Neural progenitor cell (in vitro differentiated cells): ENCODE data around the gene MIPEP. TPM values are rescaled to one million over a fixed set of nuclear protein-coding genes. Genes with fewer than 3 reads are reported as not detected.

Source experiments
- DNase-seq: peaks from one replicate; pipeline ENCODE4 v3.0.0-alpha.2; 2016; ENCODE audit warnings: low spot score
- H2AFZ ChIP-seq: fragments of 200-600 bp; sonication (generic); replicated peaks from 2 replicates; pipeline ENCODE4 v1.6.1; 2016; ENCODE audit warnings: antibody characterized with exemption
- H3F3A ChIP-seq: fragments of 200-600 bp; sonication (generic); 2 replicates; pipeline ENCODE4 v1.6.1; 2016; ENCODE audit warnings: antibody characterized with exemption, low read depth
- H3K27ac ChIP-seq: fragments of 200-600 bp; sonication (generic); 2 replicates; pipeline ENCODE4 v1.5.1; 2016; ENCODE audit warnings: mild to moderate bottlenecking
- H3K27me3 ChIP-seq: fragments of 200-600 bp; sonication (generic); 2 replicates; pipeline ENCODE4 v1.6.1; 2016; ENCODE audit warnings: mild to moderate bottlenecking, moderate library complexity
- H3K36me3 ChIP-seq: fragments of 200-600 bp; sonication (generic); 2 replicates; pipeline ENCODE4 v1.5.1; 2016
- H3K4me1 ChIP-seq: fragments of 200-600 bp; sonication (generic); 2 replicates; pipeline ENCODE4 v1.6.1; 2016; ENCODE audit warnings: mixed run types
- H3K4me2 ChIP-seq: fragments of 200-600 bp; sonication (generic); 2 replicates; pipeline ENCODE4 v1.6.1; 2016
- H3K4me3 ChIP-seq: fragments of 200-600 bp; sonication (generic); 2 replicates; pipeline ENCODE4 v1.5.1; 2016
- H3K79me2 ChIP-seq: fragments of 200-600 bp; sonication (generic); 2 replicates; pipeline ENCODE4 v1.6.1; 2016; ENCODE audit warnings: low read depth
- H3K9ac ChIP-seq: fragments of 200-600 bp; sonication (generic); 2 replicates; pipeline ENCODE4 v1.6.1; 2016
- H3K9me3 ChIP-seq: fragments of 200-600 bp; sonication (generic); 2 replicates; pipeline ENCODE4 v1.5.1; 2016; ENCODE audit warnings: low read depth
- H4K20me1 ChIP-seq: fragments of 200-600 bp; sonication (generic); 2 replicates; pipeline ENCODE4 v1.6.1; 2016; ENCODE audit warnings: low read depth
- H3K27ac Mint-ChIP-seq: 3 replicates; pipeline ENCODE4 v1.8.0; 2021; ENCODE audit warnings: mixed read lengths
- H3K27me3 Mint-ChIP-seq: 2 replicates; pipeline ENCODE4 v1.8.0; 2022; ENCODE audit warnings: low read depth, mild to moderate bottlenecking, inconsistent platforms, moderate library complexity, mixed read lengths; ENCODE audit not compliant: insufficient read depth
- H3K36me3 Mint-ChIP-seq: 3 replicates; pipeline ENCODE4 v1.8.0; 2021; ENCODE audit warnings: mixed read lengths
- H3K4me1 Mint-ChIP-seq: 3 replicates; pipeline ENCODE4 v1.8.0; 2021; ENCODE audit warnings: mixed read lengths
- H3K4me3 Mint-ChIP-seq: 3 replicates; pipeline ENCODE4 v1.8.0; 2021; ENCODE audit warnings: mild to moderate bottlenecking, moderate library complexity, mixed read lengths
- H3K9me3 Mint-ChIP-seq: 3 replicates; pipeline ENCODE4 v1.8.0; 2020; ENCODE audit warnings: mixed read lengths
- CTCF ChIP-seq: fragments of 200-600 bp; sonication (generic); IDR thresholded peaks from 2 replicates; pipeline ENCODE4 v1.5.1; 2017; ENCODE audit warnings: antibody characterized with exemption, mild to moderate bottlenecking
- EZH2 ChIP-seq: fragments of 200-600 bp; sonication (generic); IDR thresholded peaks from 2 replicates; pipeline ENCODE4 v1.6.1; 2017; ENCODE audit warnings: antibody characterized with exemption, mild to moderate bottlenecking, moderate library complexity
- EZH2phosphoT487 ChIP-seq: fragments of 200-600 bp; sonication (generic); IDR thresholded peaks from 2 replicates; pipeline ENCODE4 v1.6.1; 2017; ENCODE audit warnings: antibody characterized with exemption
- total RNA-seq: library from RNA; depleted of rRNA; stranded (reverse); fragments of >200 nt; gene quantifications from 2 replicates; pipeline ENCODE4 v1.2.3, GENCODE V29; 2015; ENCODE audit warnings: low replicate concordance

Gene MIPEP
- total RNA-seq, 1 donor from 2014 or later, result 22.8 TPM

GRCh38 chr13:23858546-23858945, 30.7 kb downstream of the MIPEP start:
- H3K9ac ChIP-seq, result no peak overlapping the region
- peaks cover 5% of the 10 kb centered on the region for H3F3A ChIP-seq
- H3K27me3 ChIP-seq, result no peaks in the 10 kb centered on the region
- no peaks in the 10 kb centered on the region for H3K4me1 Mint-ChIP-seq
- H3K9me3 Mint-ChIP-seq, result no peaks in the 10 kb centered on the region
- DNase-seq, result no peak
- H3K36me3 Mint-ChIP-seq, result peaks cover 13% of the 10 kb centered on the region
- no peak overlapping the region for H3K4me2 ChIP-seq
- H2AFZ ChIP-seq, result no peak overlapping the region
- H3K27ac ChIP-seq, result no peak overlapping the region
- H3K4me1 ChIP-seq, result no peaks in the 10 kb centered on the region
- no peak overlapping the region for H3K4me3 Mint-ChIP-seq
- no peak overlapping the region for H3K4me3 ChIP-seq
- H3K27ac Mint-ChIP-seq, result no peak overlapping the region
- H3K9me3 ChIP-seq, result no peaks in the 10 kb centered on the region
- no peaks in the 10 kb centered on the region for H3K79me2 ChIP-seq
- no peaks in the 10 kb centered on the region for H3K36me3 ChIP-seq
- no peaks in the 10 kb centered on the region for H3K27me3 Mint-ChIP-seq
- TF ChIP-seq CTCF (no peak), EZH2phosphoT487 (no peak), EZH2 (no peak)
- no peaks in the 10 kb centered on the region for H4K20me1 ChIP-seq

GRCh38 chr13:23856008-23856750, 33.0 kb downstream of the MIPEP start:
- no peak for DNase-seq
- Histone ChIP-seq H3F3A (peaks cover 5% of the 10 kb centered on the region), H2AFZ (no peak overlapping the region), H3K9me3 (no peaks in the 10 kb centered on the region), H3K27ac (no peak overlapping the region), H4K20me1 (no peaks in the 10 kb centered on the region), H3K4me3 (no peak overlapping the region), H3K79me2 (no peaks in the 10 kb centered on the region), H3K4me1 (peaks cover under 1% of the 10 kb centered on the region), H3K4me2 (no peak overlapping the region), H3K27me3 (no peaks in the 10 kb centered on the region), H3K36me3 (no peaks in the 10 kb centered on the region), H3K9ac (no peak overlapping the region)
- Mint-ChIP-seq H3K9me3 (no peaks in the 10 kb centered on the region), H3K27ac (no peak overlapping the region), H3K27me3 (no peaks in the 10 kb centered on the region), H3K36me3 (peaks cover 11% of the 10 kb centered on the region), H3K4me1 (no peaks in the 10 kb centered on the region), H3K4me3 (no peak overlapping the region)
- TF ChIP-seq EZH2 (no peak), CTCF (no peak), EZH2phosphoT487 (no peak)

- TF ChIP-seq EZH2phosphoT487 (no peak), CTCF (no peak), EZH2 (no peak)
- no peaks in the 10 kb centered on the region for H3K9me3 Mint-ChIP-seq
- peaks cover 11% of the 10 kb centered on the region for H3K36me3 Mint-ChIP-seq
- H3K4me2 ChIP-seq, result no peak overlapping the region
- no peaks in the 10 kb centered on the region for H3K27me3 Mint-ChIP-seq
- no peaks in the 10 kb centered on the region for H4K20me1 ChIP-seq
- no peak overlapping the region for H2AFZ ChIP-seq
- H3K4me1 Mint-ChIP-seq, result no peaks in the 10 kb centered on the region
- no peak overlapping the region for H3K9ac ChIP-seq
- no peak overlapping the region for H3K4me3 Mint-ChIP-seq
- no peak overlapping the region for H3K27ac ChIP-seq
- no peak overlapping the region for H3K4me3 ChIP-seq
- no peaks in the 10 kb centered on the region for H3K36me3 ChIP-seq
- H3K4me1 ChIP-seq, result peaks cover 8% of the 10 kb centered on the region
- H3K27me3 ChIP-seq, result no peaks in the 10 kb centered on the region
- no peak overlapping the region for H3K27ac Mint-ChIP-seq
- no peaks in the 10 kb centered on the region for H3K9me3 ChIP-seq
- peaks cover 11% of the 10 kb centered on the region for H3F3A ChIP-seq
- no peaks in the 10 kb centered on the region for H3K79me2 ChIP-seq
- no peak for DNase-seq
Measured at GRCh38 chr13:23855360-23855759, 33.8 kb downstream of the MIPEP start.
